ENCODE results near the gene TBC1D23. TPM values are rescaled to one million over a fixed set of nuclear protein-coding genes. Genes with fewer than 3 reads are reported as not detected.

The TBC1D23 gene
- total and polyA plus RNA-seq, 2 of the 13 experiments (the other 11 are each of a cell fraction or from before 2014, with no cell fraction given): 28.7 to 35.4 TPM

- TSS peak; percentile 85 for BruUV-seq (replicated peaks)
- Histone ChIP-seq H3K4me1 (ENCODE audit: insufficient read depth, low read length) (peaks cover 66% of the 10 kb centered on the region), H3K36me3 (replicated peaks in 1 of 2; ENCODE audit: control insufficient read depth in 1 of 2, insufficient read depth in 2 of 2, low read length in 2 of 2) (no peaks in the 10 kb centered on the region), H4K20me1 (ENCODE audit: insufficient read depth, low read length) (no peaks in the 10 kb centered on the region; the same call in 1 of the 2 replicates), H3K9me3 (ENCODE audit: low read length) (no peaks in the 10 kb centered on the region), H2AFZ (ENCODE audit: low read length) (peak overlapping the region; percentile 67), H3K4me2 (ENCODE audit: low read depth, low read length) (peak overlapping the region; percentile 88), H3K27ac (ENCODE audit: extremely low read length, insufficient read depth, low read length) (peak overlapping the region; percentile 87), H3K9ac (ENCODE audit: insufficient read depth, low read depth, low read length) (peak overlapping the region; percentile 86), H3K27me3 (ENCODE audit: control insufficient read depth in 1 of 2, insufficient read depth in 2 of 2, low read length in 2 of 2) (no peaks in the 10 kb centered on the region; a peak in 1 of 5 replicates), H3K79me2 (ENCODE audit: insufficient read depth, low read length) (peaks cover 45% of the 10 kb centered on the region), H3K4me3 (replicated peaks in 1 of 3; ENCODE audit: insufficient read depth in 1 of 3, low read depth in 2 of 3, low read length in 3 of 3) (peak overlapping the region; percentile 95 to 98 (median 98))
- intact Hi-C loops (cut with micrococcal nuclease; ENCODE audit: unreplicated experiment) (no loop called here), in situ Hi-C loops (cut with HindIII; ENCODE audit: extremely low pct_ligation_motif_present, low pct_unique_long_range_greater_than_20kb) (no loop called here)
- POLR2A ChIA-PET: interaction anchor here (0.6 to 3.1 kb wide), 33 partner anchors 9 to 450 kb away, joined by 3 to 23 read pairs (median 4); partner anchors contain the start of genes CMSS1, LNP1, NIT2 and TOMM70
- CTCF ChIA-PET (ENCODE audit: low intra/inter-chr PET ratio, low total read pairs): no interaction called here
- DNase-seq (ENCODE audit: low spot score): peak; percentile 35
- under 1% methylated on average over 18 of the region's 18 CpGs for WGBS (ENCODE audit: low lambda C conversion rate)
- FAIRE-seq: no peak
- peak; percentile 70 for ATAC-seq
- no peak for TF ChIP-seq MAFG (CRISPR knock-in tag; IDR thresholded peaks at IDR 0.05)
- no peak for TF ChIP-seq ZBTB7A (CRISPR knock-in tag; IDR thresholded peaks at IDR 0.05)
- no peak for TF ChIP-seq REXO4 (CRISPR knock-in tag; IDR thresholded peaks at IDR 0.05; ENCODE audit: borderline replicate concordance)
- no peak for TF ChIP-seq ZNF20 (CRISPR knock-in tag; IDR thresholded peaks at IDR 0.05)
- no peak for TF ChIP-seq PHF8 (CRISPR knock-in tag; IDR thresholded peaks at IDR 0.05)
- 0 out of 2 replicates have a peak, but pooled peaks have one; percentile 14 for TF ChIP-seq ZNF567 (CRISPR knock-in tag; IDR thresholded peaks at IDR 0.05; ENCODE audit: borderline replicate concordance)
- no peak for TF ChIP-seq ZNF292 (CRISPR knock-in tag; IDR thresholded peaks at IDR 0.05; ENCODE audit: borderline replicate concordance, low read depth)
- TF ChIP-seq TAF15 (IDR thresholded peaks at IDR 0.05; ENCODE audit: low read depth, low read length, poor library complexity, severe bottlenecking): no peak
- no peak for TF ChIP-seq MAZ (IDR thresholded peaks at IDR 0.05; ENCODE audit: borderline replicate concordance, low read depth, low read length)
- TF ChIP-seq MAZ (CRISPR knock-in tag; IDR thresholded peaks at IDR 0.05; ENCODE audit: low read depth): no peak
- no peak for TF ChIP-seq SMYD3 (CRISPR knock-in tag; IDR thresholded peaks at IDR 0.05)
- no peak for TF ChIP-seq ELF3 (CRISPR knock-in tag; IDR thresholded peaks at IDR 0.05)
- 0 out of 2 replicates have a peak, but pooled peaks have one; percentile 25 for TF ChIP-seq KLF6 (CRISPR knock-in tag; IDR thresholded peaks at IDR 0.05)
- TF ChIP-seq GZF1 (CRISPR knock-in tag; IDR thresholded peaks at IDR 0.05): 0 out of 2 replicates have a peak, but pooled peaks have one; percentile 16
- no peak for TF ChIP-seq TP53 (CRISPR knock-in tag; conservative IDR thresholded peaks at IDR 0.05)
- TF ChIP-seq RXRA (CRISPR knock-in tag; IDR thresholded peaks at IDR 0.05): no peak
- TF ChIP-seq SRY (CRISPR knock-in tag; IDR thresholded peaks at IDR 0.05): 0 out of 2 replicates have a peak, but pooled peaks have one; percentile 21
- no peak for TF ChIP-seq SMC3 (IDR thresholded peaks at IDR 0.05; ENCODE audit: low read length)
- TF ChIP-seq, protein P1, sequence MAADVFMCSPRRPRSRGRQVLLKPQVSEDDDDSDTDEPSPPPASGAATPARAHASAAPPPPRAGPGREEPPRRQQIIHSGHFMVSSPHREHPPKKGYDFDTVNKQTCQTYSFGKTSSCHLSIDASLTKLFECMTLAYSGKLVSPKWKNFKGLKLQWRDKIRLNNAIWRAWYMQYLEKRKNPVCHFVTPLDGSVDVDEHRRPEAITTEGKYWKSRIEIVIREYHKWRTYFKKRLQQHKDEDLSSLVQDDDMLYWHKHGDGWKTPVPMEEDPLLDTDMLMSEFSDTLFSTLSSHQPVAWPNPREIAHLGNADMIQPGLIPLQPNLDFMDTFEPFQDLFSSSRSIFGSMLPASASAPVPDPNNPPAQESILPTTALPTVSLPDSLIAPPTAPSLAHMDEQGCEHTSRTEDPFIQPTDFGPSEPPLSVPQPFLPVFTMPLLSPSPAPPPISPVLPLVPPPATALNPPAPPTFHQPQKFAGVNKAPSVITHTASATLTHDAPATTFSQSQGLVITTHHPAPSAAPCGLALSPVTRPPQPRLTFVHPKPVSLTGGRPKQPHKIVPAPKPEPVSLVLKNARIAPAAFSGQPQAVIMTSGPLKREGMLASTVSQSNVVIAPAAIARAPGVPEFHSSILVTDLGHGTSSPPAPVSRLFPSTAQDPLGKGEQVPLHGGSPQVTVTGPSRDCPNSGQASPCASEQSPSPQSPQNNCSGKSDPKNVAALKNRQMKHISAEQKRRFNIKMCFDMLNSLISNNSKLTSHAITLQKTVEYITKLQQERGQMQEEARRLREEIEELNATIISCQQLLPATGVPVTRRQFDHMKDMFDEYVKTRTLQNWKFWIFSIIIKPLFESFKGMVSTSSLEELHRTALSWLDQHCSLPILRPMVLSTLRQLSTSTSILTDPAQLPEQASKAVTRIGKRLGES (CRISPR knock-in tag; IDR thresholded peaks at IDR 0.05; ENCODE audit: borderline replicate concordance): 0 out of 2 replicates have a peak, but pooled peaks have one; percentile 46
- TF ChIP-seq RCOR2 (CRISPR knock-in tag; IDR thresholded peaks at IDR 0.05): 0 out of 2 replicates have a peak, but pooled peaks have one; percentile 9
- TF ChIP-seq ZNF598 (CRISPR knock-in tag; IDR thresholded peaks at IDR 0.05; ENCODE audit: borderline replicate concordance): peak; percentile 47; the same call in 1 of the 2 replicates
- TF ChIP-seq ZNF260 (CRISPR knock-in tag; IDR thresholded peaks at IDR 0.05; ENCODE audit: borderline replicate concordance, low read depth): no peak
- no peak for TF ChIP-seq TBX3 (IDR thresholded peaks at IDR 0.05; ENCODE audit: borderline replicate concordance)
- 0 out of 2 replicates have a peak, but pooled peaks have one; percentile 24 for TF ChIP-seq KLF11 (CRISPR knock-in tag; IDR thresholded peaks at IDR 0.05)
- no peak for TF ChIP-seq ZNF12 (CRISPR knock-in tag; IDR thresholded peaks at IDR 0.05)
Measured at GRCh38 chr3:100260081-100260684, 609 bp upstream of the TBC1D23 start.

All from HepG2 (cell line).